IMR-90 (cell line): ENCODE results near the gene RAPGEF1. TPM values are rescaled to one million over a fixed set of nuclear protein-coding genes. Genes with fewer than 3 reads are reported as not detected.
A peak's percentile ranks its signal among the peaks of the same experiment; 100 is the strongest.
"Not testable (repeated sequence)": the region's sequence is repeated elsewhere in the genome, so short reads cannot be mapped to it uniquely, and the experiment has no call there.

Source experiments
- ATAC-seq: fragments of 200-7000 bp; cut with Tn5 transposase; 2 replicates; pipeline ENCODE4 v1.9.1; 2020; ENCODE audit warnings: low read depth, mild to moderate bottlenecking, moderate library complexity
- BruUV-seq: library from RNA; stranded (reverse); fragments of 400-500 nt; replicated peaks from 2 replicates; lab custom pipeline; 2021; lab: Mats Ljungman, UMichigan
- CTCF ChIA-PET: fragments of 300-600 bp; formaldehyde crosslinking; extraction: SDS; loops from one replicate; lab custom pipeline; 2021; ENCODE audit warnings: antibody characterized with exemption; lab: Yijun Ruan, JAX
- POLR2A ChIA-PET: fragments of 300-600 bp; sonication (Branson Sonifier 250); formaldehyde crosslinking; loops from one replicate; lab custom pipeline; 2022; ENCODE audit warnings: antibody characterized with exemption; ENCODE audit not compliant: unreplicated experiment; lab: Charles Lee
- DNase-seq: peaks from one replicate; pipeline ENCODE4 v3.0.0; 2013
- H2AFZ ChIP-seq: replicated peaks from 2 replicates; pipeline ENCODE3; 2013; ENCODE audit warnings: low read length, mild to moderate bottlenecking; ENCODE audit not compliant: poor library complexity
- H2AK5ac ChIP-seq: 2 replicates; pipeline ENCODE4 v1.6.1; 2013; ENCODE audit warnings: low read depth, low read length, inconsistent platforms
- H2AK9ac ChIP-seq: replicated peaks from 2 replicates; pipeline ENCODE3; 2013; ENCODE audit warnings: mild to moderate bottlenecking, low read depth, low read length, moderate library complexity; ENCODE audit not compliant: poor library complexity
- H2BK120ac ChIP-seq: 2 replicates; pipeline ENCODE4 v1.6.1; 2013; ENCODE audit warnings: low read depth, low read length, inconsistent platforms
- H2BK15ac ChIP-seq: 3 replicates; pipeline ENCODE4 v1.6.1; 2013; ENCODE audit warnings: low read depth, low read length, inconsistent platforms
- H2BK20ac ChIP-seq: 2 replicates; pipeline ENCODE4 v1.6.1; 2013; ENCODE audit warnings: low read depth, mild to moderate bottlenecking, inconsistent platforms, low read length, moderate library complexity
- H2BK5ac ChIP-seq: 2 replicates; pipeline ENCODE4 v1.6.1; 2013; ENCODE audit warnings: mild to moderate bottlenecking, low read depth, low read length, inconsistent platforms; ENCODE audit not compliant: poor library complexity, severe bottlenecking
- H3K14ac ChIP-seq: replicated peaks from 2 replicates; pipeline ENCODE4 v1.6.1; 2013; ENCODE audit warnings: low read depth, low read length, inconsistent platforms
- H3K18ac ChIP-seq: 2 replicates; pipeline ENCODE4 v1.6.1; 2013; ENCODE audit warnings: low read depth, low read length, control low read depth
- H3K23ac ChIP-seq: 2 replicates; pipeline ENCODE4 v1.6.1; 2013; ENCODE audit warnings: low read depth, low read length, inconsistent platforms
- H3K27ac ChIP-seq: 2 replicates; pipeline ENCODE4 v1.5.1; 2013; ENCODE audit warnings: mild to moderate bottlenecking, control low read depth, low read length; ENCODE audit not compliant: insufficient read depth
- H3K27me3 ChIP-seq: 2 replicates; pipeline ENCODE4 v1.6.1; 2013; ENCODE audit warnings: low read length; ENCODE audit not compliant: control insufficient read depth, insufficient read depth
- H3K36me3 ChIP-seq: 2 replicates; pipeline ENCODE4 v1.6.1; 2013; ENCODE audit warnings: low read length, mixed read lengths; ENCODE audit not compliant: control insufficient read depth, insufficient read depth
- H3K4ac ChIP-seq: 2 replicates; pipeline ENCODE4 v1.6.1; 2013; ENCODE audit warnings: low read depth, low read length, inconsistent platforms
- H3K4me1 ChIP-seq: 2 replicates; pipeline ENCODE4 v1.6.1; 2013; ENCODE audit warnings: low read length, mixed read lengths; ENCODE audit not compliant: control insufficient read depth, insufficient read depth
- H3K4me2 ChIP-seq: 2 replicates; pipeline ENCODE4 v1.6.1; 2013; ENCODE audit warnings: low read depth, mild to moderate bottlenecking, control low read depth, low read length, moderate library complexity
- H3K4me3 ChIP-seq: 2 replicates; pipeline ENCODE4 v1.5.1; 2013; ENCODE audit warnings: low read depth, mild to moderate bottlenecking, control low read depth, low read length, moderate library complexity; ENCODE audit not compliant: insufficient read depth
- H3K56ac ChIP-seq: 2 replicates; pipeline ENCODE4 v1.6.1; 2013; ENCODE audit warnings: low read length, inconsistent platforms; ENCODE audit not compliant: insufficient read depth; ENCODE audit errors: extremely low read depth
- H3K79me1 ChIP-seq, 2 experiments: 2 replicates each; pipeline ENCODE4 v1.6.1; 2013; ENCODE audit warnings: low read length in 2 of 2, inconsistent platforms in 1 of 2, low read depth in 1 of 2
- H3K9ac ChIP-seq: 2 replicates; pipeline ENCODE4 v1.6.1; 2013; ENCODE audit warnings: low read depth, low read length, control low read depth
- H3K9me1 ChIP-seq: 2 replicates; pipeline ENCODE4 v1.6.1; 2013; ENCODE audit warnings: low read length, inconsistent platforms; ENCODE audit not compliant: insufficient read depth
- H3K9me3 ChIP-seq: 2 replicates; pipeline ENCODE4 v1.6.1; 2013; ENCODE audit warnings: low read length; ENCODE audit not compliant: control insufficient read depth, insufficient read depth
- H4K20me1 ChIP-seq: 2 replicates; pipeline ENCODE4 v1.6.1; 2013; ENCODE audit warnings: low read length, inconsistent platforms; ENCODE audit not compliant: insufficient read depth
- H4K5ac ChIP-seq: 2 replicates; pipeline ENCODE4 v1.6.1; 2013; ENCODE audit warnings: mild to moderate bottlenecking, low read depth, low read length, control low read depth
- H4K8ac ChIP-seq, 2 experiments: 2 replicates each; pipeline ENCODE4 v1.6.1; 2013; ENCODE audit warnings: low read depth in 2 of 2, low read length in 2 of 2, control low read depth in 1 of 2, inconsistent platforms in 1 of 2
- H4K91ac ChIP-seq: 2 replicates; pipeline ENCODE4 v1.6.1; 2013; ENCODE audit warnings: low read depth, low read length, inconsistent platforms; ENCODE audit not compliant: insufficient read depth
- WGBS, 2 experiments: methylation state at CpG; one replicate each; pipeline versions ENCODE4 v1.1.5 to v1.1.7; 2013; ENCODE audit warnings: missing lambda C conversion rate in 2 of 2; ENCODE audit not compliant: insufficient read length in 1 of 2; ENCODE audit errors: extremely low coverage in 2 of 2; 5-methylcytosine and 5-hydroxymethylcytosine counted together
- dilution Hi-C: fragments of 300-500 bp; cut with HindIII; formaldehyde crosslinking; loops from one replicate; pipeline ENCODE4 v1.14.3; 2018; ENCODE audit warnings: low sequenced_read_pairs; ENCODE audit not compliant: unreplicated experiment
- in situ Hi-C: fragments of 300-500 bp; cut with MboI; formaldehyde crosslinking; loops from 3 replicates; pipeline ENCODE4 v1.14.3; 2019; ENCODE audit warnings: low sequenced_read_pairs, inconsistent platforms, mixed read lengths
- intact Hi-C: fragments of 100-400 bp; cut with micrococcal nuclease; formaldehyde crosslinking; loops from 2 replicates; pipeline ENCODE4 v1.10.0; 2022
- polyA plus RNA-seq, 3 experiments: library from polyadenylated mRNA; depleted of rRNA; stranded (reverse); fragments of >200 nt; gene quantifications; 2 replicates each; pipeline ENCODE4 v1.2.3, GENCODE V29; 2012; ENCODE audit warnings: low replicate concordance in 1 of 3
- total RNA-seq: library from RNA; depleted of rRNA; stranded (reverse); fragments of >200 nt; gene quantifications from 2 replicates; pipeline ENCODE4 v1.2.3, GENCODE V29; 2012

Gene RAPGEF1
- total and polyA plus RNA-seq, 2 of the 4 experiments (the other 2 are of a cell fraction): 13.1 to 22.3 TPM

DNA sequence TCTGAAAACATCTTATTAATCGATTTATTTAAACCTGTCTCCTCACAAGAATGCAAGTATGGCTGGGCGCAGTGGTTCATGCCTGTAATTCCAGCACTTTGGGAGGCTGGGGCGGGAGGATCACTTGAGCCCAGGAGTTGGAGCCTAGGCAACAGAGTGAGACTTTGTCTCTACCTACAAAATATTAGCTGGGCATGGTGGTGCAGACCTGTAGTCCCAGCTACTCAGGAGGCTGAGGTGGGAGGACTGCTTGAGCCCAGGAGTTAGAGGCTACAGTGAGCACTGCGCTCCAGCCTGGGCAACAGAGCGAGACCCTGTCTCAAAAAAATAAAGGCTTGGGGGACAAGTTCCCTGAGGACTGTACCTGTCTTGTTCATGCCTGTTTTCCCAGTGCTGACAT lies 85.5 kb downstream of the RAPGEF1 start:
- H3K27ac ChIP-seq, H3K14ac ChIP-seq, H2BK20ac ChIP-seq, H2BK5ac ChIP-seq, H2AK9ac ChIP-seq, H4K5ac ChIP-seq, H3K23ac ChIP-seq, POLR2A ChIA-PET, in situ Hi-C loops, H3K4ac ChIP-seq, H3K18ac ChIP-seq, H3K56ac ChIP-seq, dilution Hi-C loops, ATAC-seq, H3K4me2 ChIP-seq, H4K91ac ChIP-seq, H2AFZ ChIP-seq, BruUV-seq, intact Hi-C loops, DNase-seq, H3K4me3 ChIP-seq, H3K27me3 ChIP-seq, CTCF ChIA-PET, H3K9me3 ChIP-seq, H3K36me3 ChIP-seq, H4K8ac ChIP-seq, H2BK15ac ChIP-seq, H3K9ac ChIP-seq, H2BK120ac ChIP-seq: not testable (repeated sequence)
- Histone ChIP-seq H4K20me1 (peaks cover 33% of the 10 kb centered on the region), H3K4me1 (peaks cover 38% of the 10 kb centered on the region), H3K79me1 (peaks cover 39 to 80% of the 10 kb centered on the region in 2 experiments), H3K9me1 (peaks cover 38% of the 10 kb centered on the region), H2AK5ac (peak overlapping the region; percentile 6; the same call in 1 of the 2 replicates)
- WGBS, 2 experiments: 100% methylated on average over 1 of the region's 5 CpGs; no CpG with 5 or more reads in 1 of the 2 experiments
